ENCODE results near the gene KCNJ14. TPM values are rescaled to one million over a fixed set of nuclear protein-coding genes. Genes with fewer than 3 reads are reported as not detected.
A peak's percentile ranks its signal among the peaks of the same experiment; 100 is the strongest.

The KCNJ14 gene
- polyA plus RNA-seq, 6 donors from 2014 or later, result 0.12 to 0.72 (median 0.24) TPM; not detected in 1

GRCh38 chr19:48513289-48514122, 58.1 kb downstream of the KCNJ14 start:
- Mint-ChIP-seq H3K27me3 (peaks cover 3 to 28% (median 12%) of the 10 kb centered on the region in 3 donors), H3K36me3 (no peaks in the 10 kb centered on the region), H3K27ac (peak overlapping the region in 3 of 6 donors; percentile 3 to 86 (median 60)), H3K4me3 (no peak overlapping the region), H3K4me1 (peaks cover 11 to 18% (median 17%) of the 10 kb centered on the region in 3 donors), H3K9me3 (no peaks in the 10 kb centered on the region)
- ATAC-seq (ENCODE audit: low read depth in 2 of 2) (peak; percentile 84 to 91), DNase-seq (peak; percentile 60)

- peak overlapping the region in 1 of 6 donors; percentile 3 for H3K27ac Mint-ChIP-seq
- no peak for ATAC-seq (ENCODE audit: low read depth in 2 of 2)
- no peak for DNase-seq
- H3K36me3 Mint-ChIP-seq, result no peaks in the 10 kb centered on the region
- H3K4me3 Mint-ChIP-seq, result peak overlapping the region in 2 of 8 donors; percentile 32 to 51
- peaks cover 3 to 23% (median 12%) of the 10 kb centered on the region in 3 donors for H3K27me3 Mint-ChIP-seq
- H3K9me3 Mint-ChIP-seq, result no peaks in the 10 kb centered on the region
- peaks cover 11 to 18% (median 17%) of the 10 kb centered on the region in 3 donors for H3K4me1 Mint-ChIP-seq
Measured at GRCh38 chr19:48514123-48514458, 58.7 kb downstream of the KCNJ14 start.

- peaks cover 0 to 7% (median 7%) of the 10 kb centered on the region in 3 donors for H3K4me1 Mint-ChIP-seq
- no peak for ATAC-seq (ENCODE audit: low read depth in 2 of 2)
- H3K4me3 Mint-ChIP-seq, result peak overlapping the region in 3 of 8 donors; percentile 33 to 84 (median 43)
Measured at GRCh38 chr19:48516536-48516935, 61.2 kb downstream of the KCNJ14 start.

More at GRCh38 chr19:48516536-48516935, 61.2 kb downstream of the KCNJ14 start:
- DNase-seq, result no peak
- Mint-ChIP-seq H3K9me3 (no peaks in the 10 kb centered on the region), H3K36me3 (no peaks in the 10 kb centered on the region), H3K27ac (no peak overlapping the region), H3K27me3 (peaks cover 0 to 13% (median 3%) of the 10 kb centered on the region in 3 donors)

Other genes starting within 250 kb of the KCNJ14 start
- 100 to 1,000 TPM in 2 of 6 donors, 10 to 100 TPM in 4; 80.9 to 113 (median 92.0) TPM for gene CARD8, start 199.7 kb upstream of the KCNJ14 start, polyA plus RNA-seq (ENCODE audit: low read depth in 6 of 6)
- gene ZNF114, start 185.5 kb upstream of the KCNJ14 start, polyA plus RNA-seq (ENCODE audit: low read depth in 6 of 6), result under 1 TPM in 2 of 6 donors, not detected in 4; 0.29 to 0.41 TPM
- gene EMP3, start 130.0 kb upstream of the KCNJ14 start, polyA plus RNA-seq (ENCODE audit: low read depth in 6 of 6), result 100 to 1,000 TPM; 305 to 450 (median 425) TPM
- 10 to 100 TPM in 1 of 6 donors, 1 to 10 TPM in 5; 3.9 to 12.1 (median 5.9) TPM for gene TMEM143, start 91.6 kb upstream of the KCNJ14 start, polyA plus RNA-seq (ENCODE audit: low read depth in 6 of 6)
- not detected for gene SYNGR4, start 91.2 kb upstream of the KCNJ14 start, polyA plus RNA-seq (ENCODE audit: low read depth in 6 of 6)
- gene KDELR1, start 64.0 kb upstream of the KCNJ14 start, polyA plus RNA-seq (ENCODE audit: low read depth in 6 of 6), result 10 to 100 TPM; 24.5 to 32.1 (median 26.5) TPM
- not detected for gene GRIN2D, start 61.9 kb upstream of the KCNJ14 start, polyA plus RNA-seq (ENCODE audit: low read depth in 6 of 6)
- gene GRWD1, start 9.6 kb upstream of the KCNJ14 start, polyA plus RNA-seq (ENCODE audit: low read depth in 6 of 6), result 10 to 100 TPM; 27.8 to 44.8 (median 37.1) TPM
- gene CYTH2, start 13.8 kb downstream of the KCNJ14 start, polyA plus RNA-seq (ENCODE audit: low read depth in 6 of 6), result 10 to 100 TPM in 5 of 6 donors, 1 to 10 TPM in 1; 10.0 to 29.9 (median 20.3) TPM
- not detected for gene LMTK3, start 56.3 kb downstream of the KCNJ14 start, polyA plus RNA-seq (ENCODE audit: low read depth in 6 of 6)
- not detected for gene SULT2B1, start 96.6 kb downstream of the KCNJ14 start, polyA plus RNA-seq (ENCODE audit: low read depth in 6 of 6)
- gene SPACA4, start 151.2 kb downstream of the KCNJ14 start, polyA plus RNA-seq (ENCODE audit: low read depth in 6 of 6), result not detected
- gene FAM83E, start 159.5 kb downstream of the KCNJ14 start, polyA plus RNA-seq (ENCODE audit: low read depth in 6 of 6), result under 1 TPM in 1 of 6 donors, not detected in 5; 0.18 TPM
- gene RPL18, start 163.6 kb downstream of the KCNJ14 start, polyA plus RNA-seq (ENCODE audit: low read depth in 6 of 6), result 1,000 to 10,000 TPM; 1,850 to 2,706 (median 2,170) TPM
- 10 to 100 TPM in 4 of 6 donors, 1 to 10 TPM in 2; 5.6 to 16.5 (median 10.8) TPM for gene SPHK2, start 163.9 kb downstream of the KCNJ14 start, polyA plus RNA-seq (ENCODE audit: low read depth in 6 of 6)
- gene DBP, start 181.8 kb downstream of the KCNJ14 start, polyA plus RNA-seq (ENCODE audit: low read depth in 6 of 6), result 10 to 100 TPM; 27.6 to 73.8 (median 46.4) TPM
- 10 to 100 TPM in 3 of 6 donors, 1 to 10 TPM in 3; 2.8 to 15.2 (median 10.6) TPM for gene CA11, start 190.6 kb downstream of the KCNJ14 start, polyA plus RNA-seq (ENCODE audit: low read depth in 6 of 6)
- not detected for gene NTN5, start 217.4 kb downstream of the KCNJ14 start, polyA plus RNA-seq (ENCODE audit: low read depth in 6 of 6)
- under 1 TPM in 3 of 6 donors, not detected in 3; 0.11 to 0.26 (median 0.17) TPM for gene FUT2, start 240.4 kb downstream of the KCNJ14 start, polyA plus RNA-seq (ENCODE audit: low read depth in 6 of 6)